Keratinocyte (primary cell): ENCODE results near the gene MED17. TPM values are rescaled to one million over a fixed set of nuclear protein-coding genes. Genes with fewer than 3 reads are reported as not detected.

ENCODE experiments used
- DNase-seq: peaks from one replicate; pipeline ENCODE4 v3.0.0-alpha.2; 2011; ENCODE audit warnings: low read depth, missing footprints, low spot score
- FAIRE-seq: peaks from 2 replicates; lab custom pipeline; 2011; peaks lifted over from hg19 to GRCh38; lab: Jason Lieb, UNC
- H2AFZ ChIP-seq: 2 replicates; pipeline ENCODE4 v1.6.0; 2012; ENCODE audit warnings: low read length, control low read depth, inconsistent platforms; ENCODE audit not compliant: control insufficient read depth
- H3K27ac ChIP-seq: 2 replicates; pipeline ENCODE4 v1.5.1; 2011; ENCODE audit warnings: low read length; ENCODE audit not compliant: control insufficient read depth, insufficient read depth
- H3K27me3 ChIP-seq: 3 replicates; pipeline ENCODE4 v1.6.0; 2011; ENCODE audit warnings: low read length; ENCODE audit not compliant: control insufficient read depth, insufficient read depth; ENCODE audit errors: extremely low read depth
- H3K36me3 ChIP-seq, 2 experiments: 2 replicates in 1 of 2; 3 replicates in 1 of 2; pipeline ENCODE4 v1.5.1; 2011; ENCODE audit warnings: low read length in 2 of 2, mild to moderate bottlenecking in 1 of 2; ENCODE audit not compliant: control insufficient read depth in 2 of 2, insufficient read depth in 2 of 2; ENCODE audit errors: extremely low read depth in 1 of 2
- H3K4me1 ChIP-seq: 3 replicates; pipeline ENCODE4 v1.5.1; 2011; ENCODE audit warnings: low read length; ENCODE audit not compliant: control insufficient read depth, insufficient read depth; ENCODE audit errors: extremely low read depth
- H3K4me2 ChIP-seq: 3 replicates; pipeline ENCODE4 v1.6.0; 2011; ENCODE audit warnings: low read depth, low read length; ENCODE audit not compliant: control insufficient read depth, insufficient read depth; ENCODE audit errors: extremely low read depth
- H3K4me3 ChIP-seq, 3 experiments: fragments of 200-600 bp in 1 of 3; sonication (generic) in 1 of 3; 2 replicates in 2 of 3; 3 replicates in 1 of 3; pipeline ENCODE4 v1.5.1; 2011 to 2016; ENCODE audit warnings: low read length in 3 of 3, mild to moderate bottlenecking in 3 of 3, control low read depth in 2 of 3, inconsistent platforms in 1 of 3, low read depth in 1 of 3, mixed read lengths in 1 of 3, mixed run types in 1 of 3, moderate library complexity in 1 of 3; ENCODE audit not compliant: control insufficient read depth in 2 of 3, insufficient read depth in 2 of 3; ENCODE audit errors: extremely low read depth in 1 of 3
- H3K79me2 ChIP-seq: 2 replicates; pipeline ENCODE4 v1.6.0; 2012; ENCODE audit warnings: low read length; ENCODE audit not compliant: control insufficient read depth, insufficient read depth
- H3K9ac ChIP-seq: 3 replicates; pipeline ENCODE4 v1.6.0; 2011; ENCODE audit warnings: low read length; ENCODE audit not compliant: control insufficient read depth, insufficient read depth; ENCODE audit errors: extremely low read depth
- H3K9me1 ChIP-seq: 3 replicates; pipeline ENCODE4 v1.6.0; 2011; ENCODE audit warnings: low read length; ENCODE audit not compliant: control insufficient read depth, insufficient read depth; ENCODE audit errors: extremely low read depth
- H3K9me3 ChIP-seq: 2 replicates; pipeline ENCODE4 v1.5.1; 2012; ENCODE audit warnings: low read depth, low read length; ENCODE audit not compliant: control insufficient read depth
- H4K20me1 ChIP-seq: 3 replicates; pipeline ENCODE4 v1.6.0; 2011; ENCODE audit warnings: low read length; ENCODE audit not compliant: control insufficient read depth, insufficient read depth; ENCODE audit errors: extremely low read depth
- EZH2 ChIP-seq: IDR thresholded peaks from one replicate; pipeline ENCODE4 v1.6.1; 2012; ENCODE audit warnings: inconsistent platforms, mild to moderate bottlenecking, low read length, moderate library complexity
- dilution Hi-C: fragments of 300-500 bp; cut with MboI; formaldehyde crosslinking; loops from one replicate; pipeline ENCODE4 v1.7.0; 2020; ENCODE audit warnings: low sequenced_read_pairs; ENCODE audit not compliant: extremely low pct_ligation_motif_present
- polyA plus RNA-seq, 5 experiments: library from polyadenylated mRNA; depleted of rRNA in 3 of 5; stranded (reverse) in 3 of 5; stranded (forward) in 1 of 5; unstranded in 1 of 5; fragments of >200 nt; gene quantifications; 1 replicate in 1 of 5; 2 replicates in 3 of 5; 3 replicates in 1 of 5; pipeline versions ENCODE4 v1.2.1 to v1.2.3, GENCODE V29; 2011 to 2012; ENCODE audit warnings: missing spikeins in 2 of 5, low read depth in 1 of 5, low replicate concordance in 1 of 5
- TF ChIP-seq, protein P1 (sequence below), 3 experiments: IDR thresholded peaks in 1 of 3; conservative IDR thresholded peaks in 1 of 3; optimal IDR thresholded peaks in 1 of 3; 2 replicates in 2 of 3; 3 replicates in 1 of 3; pipeline versions ENCODE3 to v1.5.1; 2011; ENCODE audit warnings: low read length in 3 of 3, mild to moderate bottlenecking in 3 of 3, moderate library complexity in 2 of 3, control low read depth in 1 of 3, inconsistent platforms in 1 of 3; ENCODE audit not compliant: insufficient read depth in 2 of 3; ENCODE audit errors: extremely low read depth in 1 of 3

MED17 gene
- polyA plus RNA-seq, 1 donor (not counting 4 experiments of a cell fraction or from before 2014, with no cell fraction given) = 25.1 TPM

DNA sequence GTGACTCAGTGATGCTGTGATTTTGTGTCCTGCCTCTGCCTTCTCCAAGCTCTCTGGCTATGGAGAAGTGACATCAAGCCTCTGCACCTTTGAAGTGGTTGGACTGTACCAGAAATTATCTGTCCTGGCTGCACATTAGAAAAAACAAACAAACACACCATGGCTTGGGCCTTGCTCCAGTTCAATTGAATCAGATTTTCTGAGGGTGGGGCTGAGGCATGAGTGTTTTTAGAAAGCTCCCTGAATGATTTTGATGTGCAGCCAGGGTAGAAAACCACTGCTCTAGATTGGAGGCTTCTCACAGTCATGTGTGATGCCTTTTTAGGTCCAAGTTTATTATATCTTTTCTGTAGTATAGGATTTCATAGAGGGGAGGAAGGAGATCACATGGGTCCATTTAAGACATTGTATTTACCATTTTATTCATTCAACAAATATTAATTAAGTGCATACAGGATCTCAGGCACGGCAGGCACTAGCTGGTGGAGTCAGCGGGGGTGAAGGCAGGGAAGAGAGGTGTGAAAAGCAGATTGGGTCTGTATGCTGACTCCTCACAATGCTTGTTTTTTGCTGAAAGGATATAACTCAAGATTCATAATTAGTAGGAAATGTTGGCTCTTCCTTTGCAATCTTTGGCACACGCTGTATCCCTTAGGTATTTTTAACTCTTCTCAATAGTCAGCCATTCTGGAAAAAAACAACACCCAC, 73.5 kb downstream of the MED17 start:
- Histone ChIP-seq H3K4me3 (no peak overlapping the region), H4K20me1 (no peaks in the 10 kb centered on the region), H3K4me2 (no peak overlapping the region), H3K9me3 (no peaks in the 10 kb centered on the region), H3K9ac (no peak overlapping the region), H3K4me1 (no peaks in the 10 kb centered on the region), H3K27me3 (no peaks in the 10 kb centered on the region), H3K27ac (no peak overlapping the region), H3K36me3 (no peaks in the 10 kb centered on the region), H3K9me1 (no peaks in the 10 kb centered on the region), H2AFZ (no peak overlapping the region), H3K79me2 (no peaks in the 10 kb centered on the region)
- TF ChIP-seq, protein P1, sequence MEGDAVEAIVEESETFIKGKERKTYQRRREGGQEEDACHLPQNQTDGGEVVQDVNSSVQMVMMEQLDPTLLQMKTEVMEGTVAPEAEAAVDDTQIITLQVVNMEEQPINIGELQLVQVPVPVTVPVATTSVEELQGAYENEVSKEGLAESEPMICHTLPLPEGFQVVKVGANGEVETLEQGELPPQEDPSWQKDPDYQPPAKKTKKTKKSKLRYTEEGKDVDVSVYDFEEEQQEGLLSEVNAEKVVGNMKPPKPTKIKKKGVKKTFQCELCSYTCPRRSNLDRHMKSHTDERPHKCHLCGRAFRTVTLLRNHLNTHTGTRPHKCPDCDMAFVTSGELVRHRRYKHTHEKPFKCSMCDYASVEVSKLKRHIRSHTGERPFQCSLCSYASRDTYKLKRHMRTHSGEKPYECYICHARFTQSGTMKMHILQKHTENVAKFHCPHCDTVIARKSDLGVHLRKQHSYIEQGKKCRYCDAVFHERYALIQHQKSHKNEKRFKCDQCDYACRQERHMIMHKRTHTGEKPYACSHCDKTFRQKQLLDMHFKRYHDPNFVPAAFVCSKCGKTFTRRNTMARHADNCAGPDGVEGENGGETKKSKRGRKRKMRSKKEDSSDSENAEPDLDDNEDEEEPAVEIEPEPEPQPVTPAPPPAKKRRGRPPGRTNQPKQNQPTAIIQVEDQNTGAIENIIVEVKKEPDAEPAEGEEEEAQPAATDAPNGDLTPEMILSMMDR (optimal IDR thresholded peaks at IDR 0.05 in 1 of 3, IDR thresholded peaks at IDR 0.05 in 1 of 3, conservative IDR thresholded peaks at IDR 0.05 in 1 of 3; ENCODE audit: extremely low read depth in 1 of 3, insufficient read depth in 2 of 3, low read length in 3 of 3) = no peak
- TF ChIP-seq EZH2 = no peak
- FAIRE-seq (no peak), DNase-seq (no peak)
- dilution Hi-C loops = no loop called here

DNA sequence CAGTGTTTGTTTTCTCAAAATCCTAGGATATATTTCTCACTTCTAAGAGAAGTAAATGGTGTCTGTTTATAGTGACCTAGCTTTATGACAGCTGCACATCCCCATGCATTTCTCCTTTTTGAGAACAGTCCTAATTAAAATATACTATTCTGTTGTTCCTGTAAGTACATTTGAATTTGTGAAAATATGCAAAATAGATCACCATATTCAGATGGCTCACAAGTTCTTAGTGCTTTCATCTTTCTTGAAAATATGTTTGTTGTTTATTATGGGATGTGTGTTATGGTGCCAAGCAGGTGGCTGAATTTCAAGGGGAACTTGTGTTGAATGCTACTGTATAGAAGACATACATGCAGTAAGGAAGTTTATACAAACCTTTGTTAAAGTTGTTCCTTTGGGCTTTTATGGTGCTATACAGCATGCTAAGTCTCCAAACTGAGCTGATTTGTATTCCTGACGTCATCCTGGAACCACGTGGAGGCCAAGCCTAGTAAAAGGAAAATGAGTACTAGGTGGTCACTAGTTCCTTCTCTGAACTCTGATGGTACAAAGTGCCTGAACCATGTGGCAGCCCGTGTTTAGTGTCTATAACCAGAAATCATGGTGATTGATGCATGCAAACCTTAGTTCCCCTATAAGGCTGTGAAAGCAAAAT, 74.2 kb downstream of the MED17 start:
- Histone ChIP-seq H3K36me3 (no peaks in the 10 kb centered on the region), H3K4me2 (no peak overlapping the region), H2AFZ (no peak overlapping the region), H3K79me2 (no peaks in the 10 kb centered on the region), H3K9ac (no peak overlapping the region), H3K4me1 (no peaks in the 10 kb centered on the region), H3K4me3 (no peak overlapping the region), H3K9me3 (no peaks in the 10 kb centered on the region), H3K27me3 (no peaks in the 10 kb centered on the region), H4K20me1 (no peaks in the 10 kb centered on the region), H3K27ac (no peak overlapping the region), H3K9me1 (no peaks in the 10 kb centered on the region)
- dilution Hi-C loops = no loop called here
- FAIRE-seq = no peak
- TF ChIP-seq EZH2 = no peak
- TF ChIP-seq, protein P1 (optimal IDR thresholded peaks at IDR 0.05 in 1 of 3, IDR thresholded peaks at IDR 0.05 in 1 of 3, conservative IDR thresholded peaks at IDR 0.05 in 1 of 3; ENCODE audit: extremely low read depth in 1 of 3, insufficient read depth in 2 of 3, low read length in 3 of 3) = no peak
- DNase-seq = no peak
